PFSK-1 (cell line): Measurements from ENCODE around the gene KRT86.

Source experiments
- FOXP2 ChIP-seq: optimal IDR thresholded peaks from 2 replicates; pipeline ENCODE3; 2011; ENCODE audit warnings: borderline replicate concordance, control low read depth, inconsistent platforms; ENCODE audit not compliant: insufficient read depth; ENCODE audit errors: extremely low read length, extremely low read depth
- POLR2AphosphoS5 ChIP-seq: IDR thresholded peaks from 2 replicates; pipeline ENCODE4 v1.6.1; 2012; ENCODE audit warnings: low read depth, mild to moderate bottlenecking, control low read depth, low read length, moderate library complexity
- SIN3A ChIP-seq: IDR thresholded peaks from 2 replicates; pipeline ENCODE4 v1.6.1; 2012; ENCODE audit warnings: mild to moderate bottlenecking, low read length, moderate library complexity, borderline replicate concordance; ENCODE audit not compliant: insufficient read depth
- TAF1 ChIP-seq: IDR thresholded peaks from 2 replicates; pipeline ENCODE4 v1.6.1; 2012; ENCODE audit warnings: low read length, control low read depth, borderline replicate concordance; ENCODE audit not compliant: insufficient read depth
- TF ChIP-seq, protein P1 (sequence below), 2 experiments: IDR thresholded peaks; 2 replicates each; pipeline versions ENCODE4 v1.6.1 to v1.8.0; 2011 to 2012; ENCODE audit warnings: low read depth in 2 of 2, low read length in 2 of 2, control low read depth in 1 of 2, inconsistent platforms in 1 of 2, mild to moderate bottlenecking in 1 of 2, moderate library complexity in 1 of 2; ENCODE audit not compliant: insufficient read depth in 1 of 2

DNA sequence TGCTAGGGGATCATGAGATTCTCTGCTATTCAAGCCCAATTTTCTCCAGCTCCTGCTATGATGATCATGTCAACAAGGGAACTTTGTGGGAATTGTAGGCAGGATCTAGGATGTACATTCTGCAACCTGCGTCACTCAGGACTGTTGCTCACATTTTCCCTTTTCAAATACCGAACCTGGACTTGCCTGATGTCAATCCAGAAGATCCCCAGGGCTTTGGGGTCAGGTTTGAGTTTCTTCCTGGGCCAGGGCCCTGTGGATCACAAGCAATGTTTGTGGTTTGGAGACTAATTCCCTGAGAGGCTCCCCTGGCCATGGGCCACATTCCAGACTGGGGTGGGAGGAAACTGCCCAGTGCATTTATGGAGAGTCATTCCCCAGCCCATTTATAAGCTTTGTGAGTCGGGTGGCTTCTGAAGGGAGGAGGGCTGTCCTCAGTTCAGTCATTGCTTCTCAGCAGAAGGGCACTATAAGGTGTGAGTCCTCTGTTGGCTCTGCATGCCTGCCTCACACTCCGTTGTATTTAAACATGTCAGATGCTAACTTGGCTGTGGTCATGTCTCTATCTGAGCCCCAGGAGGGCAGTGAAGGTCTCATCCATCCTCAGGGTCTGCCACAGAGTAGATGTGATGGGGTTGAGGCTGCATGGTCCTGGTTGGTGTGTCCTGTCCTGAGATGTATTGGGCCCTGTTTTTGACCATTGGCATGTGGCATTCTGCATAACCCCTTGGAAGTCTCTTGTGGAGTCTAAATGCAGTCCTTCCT is 6.5 kb downstream of the KRT86 start:
- TF ChIP-seq SIN3A (no peak), POLR2AphosphoS5 (no peak), FOXP2 (no peak), TAF1 (no peak)
- TF ChIP-seq, protein P1, sequence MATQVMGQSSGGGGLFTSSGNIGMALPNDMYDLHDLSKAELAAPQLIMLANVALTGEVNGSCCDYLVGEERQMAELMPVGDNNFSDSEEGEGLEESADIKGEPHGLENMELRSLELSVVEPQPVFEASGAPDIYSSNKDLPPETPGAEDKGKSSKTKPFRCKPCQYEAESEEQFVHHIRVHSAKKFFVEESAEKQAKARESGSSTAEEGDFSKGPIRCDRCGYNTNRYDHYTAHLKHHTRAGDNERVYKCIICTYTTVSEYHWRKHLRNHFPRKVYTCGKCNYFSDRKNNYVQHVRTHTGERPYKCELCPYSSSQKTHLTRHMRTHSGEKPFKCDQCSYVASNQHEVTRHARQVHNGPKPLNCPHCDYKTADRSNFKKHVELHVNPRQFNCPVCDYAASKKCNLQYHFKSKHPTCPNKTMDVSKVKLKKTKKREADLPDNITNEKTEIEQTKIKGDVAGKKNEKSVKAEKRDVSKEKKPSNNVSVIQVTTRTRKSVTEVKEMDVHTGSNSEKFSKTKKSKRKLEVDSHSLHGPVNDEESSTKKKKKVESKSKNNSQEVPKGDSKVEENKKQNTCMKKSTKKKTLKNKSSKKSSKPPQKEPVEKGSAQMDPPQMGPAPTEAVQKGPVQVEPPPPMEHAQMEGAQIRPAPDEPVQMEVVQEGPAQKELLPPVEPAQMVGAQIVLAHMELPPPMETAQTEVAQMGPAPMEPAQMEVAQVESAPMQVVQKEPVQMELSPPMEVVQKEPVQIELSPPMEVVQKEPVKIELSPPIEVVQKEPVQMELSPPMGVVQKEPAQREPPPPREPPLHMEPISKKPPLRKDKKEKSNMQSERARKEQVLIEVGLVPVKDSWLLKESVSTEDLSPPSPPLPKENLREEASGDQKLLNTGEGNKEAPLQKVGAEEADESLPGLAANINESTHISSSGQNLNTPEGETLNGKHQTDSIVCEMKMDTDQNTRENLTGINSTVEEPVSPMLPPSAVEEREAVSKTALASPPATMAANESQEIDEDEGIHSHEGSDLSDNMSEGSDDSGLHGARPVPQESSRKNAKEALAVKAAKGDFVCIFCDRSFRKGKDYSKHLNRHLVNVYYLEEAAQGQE (IDR thresholded peaks at IDR 0.05; ENCODE audit: insufficient read depth in 1 of 2, low read depth in 2 of 2, low read length in 2 of 2), result no peak
